Measurements from ENCODE around the gene DYRK4.

DYRK4 gene

DNA sequence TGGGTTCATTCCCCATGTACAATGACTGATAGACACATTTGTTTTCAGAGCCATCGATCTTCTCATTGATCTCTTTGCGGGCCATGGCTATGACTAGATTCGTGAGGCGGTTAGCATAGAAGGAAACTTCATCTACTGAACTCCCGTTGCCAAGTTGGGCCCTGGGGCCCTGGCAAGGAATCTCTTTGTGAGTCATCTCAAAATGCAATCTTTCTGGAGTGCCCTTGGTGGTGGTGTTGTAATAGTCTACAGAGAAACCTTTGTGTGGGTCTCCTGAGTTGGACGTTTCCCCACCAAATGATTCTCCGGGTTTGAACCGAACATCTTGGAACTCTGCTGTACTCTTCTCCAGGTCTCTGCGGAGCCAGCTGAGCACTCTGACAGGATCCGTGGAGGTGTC lies 66.4 kb downstream of the DYRK4 start:
- DNase-seq = no peak

DNA sequence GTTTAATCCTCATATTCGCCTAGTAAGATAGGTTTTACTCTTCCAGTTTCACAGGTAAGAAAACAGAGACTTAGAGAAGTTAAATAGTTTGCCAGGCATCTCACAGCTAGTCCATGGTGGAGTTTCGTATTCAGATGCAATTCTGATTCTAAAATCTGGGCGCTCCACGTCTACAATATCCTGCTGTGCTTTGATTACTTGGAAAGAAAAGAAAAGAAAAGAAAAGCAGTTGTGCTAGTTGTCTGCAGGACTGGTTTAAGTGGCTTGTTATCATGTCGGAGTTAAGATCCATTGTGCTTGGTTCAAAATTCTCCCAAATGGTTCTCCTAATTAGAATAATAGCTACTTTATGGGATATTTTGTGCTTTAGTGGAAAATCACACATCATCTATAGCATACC lies 68.3 kb downstream of the DYRK4 start:
- no peak for DNase-seq

DNA sequence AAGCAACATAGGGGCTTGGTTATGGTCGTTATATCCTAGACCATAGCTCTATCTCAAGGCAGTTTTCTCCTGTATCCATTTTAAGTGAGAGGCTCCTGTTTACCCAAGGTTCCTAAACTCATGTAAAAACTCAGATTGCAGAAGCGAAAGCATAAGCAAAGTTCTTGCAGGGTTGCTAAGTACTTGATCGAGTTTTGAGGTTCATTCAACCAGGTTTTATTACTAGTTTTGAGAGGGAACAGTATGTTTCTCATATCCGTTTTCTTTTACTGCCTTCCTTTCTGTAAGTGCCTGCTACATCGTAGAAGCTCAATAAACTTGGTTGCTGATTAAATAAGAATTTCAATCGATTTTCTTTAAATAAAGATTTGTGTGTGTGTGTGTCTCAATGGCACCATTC lies 81.7 kb downstream of the DYRK4 start:
- DNase-seq = no peak

DNA sequence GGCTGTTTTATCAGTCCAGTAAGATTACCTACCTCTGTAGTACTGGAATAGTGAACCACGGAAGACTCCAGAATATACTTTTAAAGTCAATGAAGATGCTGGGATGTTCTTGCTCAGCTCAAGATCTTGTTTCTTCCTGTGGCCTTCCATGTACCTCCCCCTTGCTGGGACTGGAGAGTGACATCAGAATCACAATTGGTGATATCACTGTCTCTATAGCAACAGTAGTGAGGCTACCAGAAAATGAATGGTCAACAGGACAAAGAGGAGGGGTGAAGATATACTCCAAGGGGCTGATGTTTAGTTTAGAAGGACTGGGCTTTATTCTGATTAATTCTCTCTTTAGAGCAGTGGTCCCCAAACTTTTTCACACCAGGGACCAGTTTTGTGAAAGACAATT lies 83.0 kb downstream of the DYRK4 start:
- DNase-seq = no peak

DNA sequence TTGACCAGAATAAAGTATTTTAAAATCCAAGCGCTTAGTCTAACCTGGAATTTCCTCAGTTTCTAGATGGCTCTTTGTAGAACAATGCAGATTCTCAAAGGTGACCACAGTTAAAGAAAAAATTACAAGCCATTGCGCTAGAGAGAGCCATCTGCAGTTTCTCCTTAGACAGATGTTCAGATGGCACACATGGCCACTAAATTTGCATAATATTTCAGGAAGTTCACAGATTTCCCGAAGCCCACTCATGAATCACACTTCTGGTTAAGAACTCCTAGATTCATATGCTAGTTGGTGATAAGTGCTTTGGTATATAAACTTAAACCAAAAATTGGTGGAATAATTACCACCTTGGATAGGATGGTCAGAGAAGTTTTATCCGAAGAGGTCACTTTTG lies 86.1 kb downstream of the DYRK4 start:
- no peak for DNase-seq

DNA sequence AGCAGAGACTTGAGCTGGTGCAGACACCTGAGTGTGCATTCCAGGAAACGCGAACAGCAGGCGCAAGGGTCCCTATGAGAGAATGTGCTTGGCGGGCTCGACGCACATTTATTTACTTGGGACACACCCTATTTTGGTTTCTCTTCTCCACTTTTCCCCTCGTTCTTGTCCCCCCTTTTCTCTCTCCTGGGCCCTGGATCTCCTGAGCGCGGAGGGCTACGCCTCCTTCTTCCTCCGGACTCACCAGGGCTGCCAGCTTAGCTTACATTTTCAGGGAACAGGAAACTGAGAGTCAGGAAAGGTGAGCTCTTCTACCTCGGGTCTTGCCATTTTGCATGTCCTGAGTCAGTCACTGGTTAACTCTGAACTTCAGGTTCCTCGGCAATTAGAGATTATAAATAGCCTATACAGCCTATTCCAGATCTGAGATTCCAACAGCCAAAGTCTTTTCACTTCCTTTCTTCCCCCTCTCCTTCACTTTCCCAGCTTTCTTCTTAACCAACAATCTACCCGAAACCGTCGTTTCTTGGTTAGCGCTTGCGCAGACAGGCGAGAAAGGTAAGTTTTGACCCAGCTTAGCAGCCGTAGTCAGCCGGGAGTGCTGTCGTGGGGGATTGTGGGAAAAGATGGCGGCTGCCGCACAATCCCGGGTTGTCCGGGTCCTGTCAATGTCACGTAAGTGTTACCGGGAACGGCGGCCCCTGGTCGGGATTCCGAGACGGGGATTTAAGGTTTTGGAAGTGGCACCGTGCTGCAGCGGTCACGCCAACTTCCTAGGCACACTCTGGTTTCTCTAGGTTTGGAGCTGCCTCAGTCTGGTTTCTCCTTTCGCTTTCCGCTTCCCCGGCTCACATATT lies 86.7 kb downstream of the DYRK4 start, which contains the start of the genes AKAP3 and NDUFA9:
AKAP3 (minus strand) TSS at position 551 of the 857 bp plus-strand sequence. CDS start 10,855 bp downstream, outside the sequence.
NDUFA9 (plus strand) TSS at position 614 of the 857 bp plus-strand sequence; CDS start at position 627, 13 bp downstream.
- DNase-seq = peak; percentile 14

DNA sequence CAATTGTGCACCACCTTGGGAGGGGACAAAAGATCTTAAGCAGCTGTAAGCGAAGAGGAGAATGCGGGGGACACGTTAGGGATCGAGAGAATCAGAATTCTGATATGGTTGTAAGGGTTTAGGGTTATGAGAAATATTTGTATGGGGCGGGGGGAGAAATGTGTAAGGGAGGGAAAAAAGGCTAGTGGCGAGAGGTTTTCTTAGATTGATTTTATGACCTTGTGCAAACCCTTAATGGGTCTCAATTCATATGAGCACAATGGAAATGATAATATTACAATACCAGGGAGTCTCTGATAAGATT lies 87.3 kb downstream of the DYRK4 start:
- DNase-seq = no peak

DNA sequence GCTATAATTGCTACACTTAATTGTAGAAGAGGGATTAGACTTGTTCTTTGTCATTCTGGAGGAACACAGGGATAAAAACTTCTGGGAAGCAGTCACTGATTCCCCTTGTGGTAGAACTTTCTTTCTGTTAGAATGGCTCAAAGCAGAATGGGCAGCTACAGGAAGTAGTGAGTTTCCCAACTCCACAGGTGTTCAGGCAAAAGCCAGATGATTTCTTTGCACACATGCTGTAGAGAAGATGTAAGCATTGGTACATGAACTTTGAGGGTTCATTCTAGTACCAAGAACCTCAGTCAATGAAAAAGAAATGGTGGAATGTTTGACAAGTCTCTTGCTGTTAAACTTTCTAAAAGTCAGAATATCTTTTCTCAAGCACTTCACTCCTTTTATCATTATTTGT lies 91.2 kb downstream of the DYRK4 start:
- DNase-seq = no peak

DNA sequence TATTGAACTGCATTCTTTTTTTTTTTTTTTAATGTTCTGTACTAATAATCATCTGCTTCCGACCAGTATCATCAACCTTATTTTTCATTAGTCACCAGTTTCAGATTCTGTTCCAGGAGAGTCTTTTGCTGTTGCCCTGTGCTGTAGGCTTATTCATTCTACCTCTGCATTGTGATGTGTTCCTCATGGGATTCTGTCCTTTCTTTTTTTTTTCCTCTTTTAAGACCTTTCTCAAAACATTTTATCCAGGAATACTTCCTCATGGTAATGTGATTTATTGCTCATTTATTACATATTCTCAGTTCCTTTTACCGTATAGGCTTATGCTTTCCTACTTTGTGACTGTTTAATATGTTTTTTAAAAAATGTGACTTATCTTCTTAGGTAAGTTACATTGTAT lies 91.7 kb downstream of the DYRK4 start:
- no peak for DNase-seq
